LNCAP (cell line): ENCODE measurements around the gene CTAGE9.

Source experiments
- TF ChIP-seq, protein P1 (sequence below): fragments of 450-650 bp; IDR thresholded peaks from 2 replicates; pipeline ENCODE4 v1.5.1; 2017; ENCODE audit warnings: mild to moderate bottlenecking

Gene CTAGE9

DNA sequence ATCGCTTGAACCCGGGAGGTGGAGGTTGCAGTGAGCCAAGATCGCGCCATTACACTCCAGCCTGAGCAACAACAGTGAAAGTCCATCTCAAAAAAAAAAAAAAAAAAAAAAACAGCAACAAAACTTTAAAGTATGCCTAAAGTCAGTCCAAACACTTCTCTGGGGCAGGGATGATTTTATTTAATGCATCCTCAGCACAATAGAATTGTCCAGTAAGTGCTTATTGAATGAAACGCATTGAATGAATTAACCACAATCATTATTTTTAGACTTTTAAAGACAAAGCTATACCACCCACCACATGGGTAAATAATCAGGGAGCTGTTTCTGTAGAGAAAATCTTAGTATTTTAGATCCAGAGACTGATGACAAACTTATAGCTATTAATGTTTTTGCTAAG lies 16.6 kb upstream of the CTAGE9 start:
- TF ChIP-seq, protein P1, sequence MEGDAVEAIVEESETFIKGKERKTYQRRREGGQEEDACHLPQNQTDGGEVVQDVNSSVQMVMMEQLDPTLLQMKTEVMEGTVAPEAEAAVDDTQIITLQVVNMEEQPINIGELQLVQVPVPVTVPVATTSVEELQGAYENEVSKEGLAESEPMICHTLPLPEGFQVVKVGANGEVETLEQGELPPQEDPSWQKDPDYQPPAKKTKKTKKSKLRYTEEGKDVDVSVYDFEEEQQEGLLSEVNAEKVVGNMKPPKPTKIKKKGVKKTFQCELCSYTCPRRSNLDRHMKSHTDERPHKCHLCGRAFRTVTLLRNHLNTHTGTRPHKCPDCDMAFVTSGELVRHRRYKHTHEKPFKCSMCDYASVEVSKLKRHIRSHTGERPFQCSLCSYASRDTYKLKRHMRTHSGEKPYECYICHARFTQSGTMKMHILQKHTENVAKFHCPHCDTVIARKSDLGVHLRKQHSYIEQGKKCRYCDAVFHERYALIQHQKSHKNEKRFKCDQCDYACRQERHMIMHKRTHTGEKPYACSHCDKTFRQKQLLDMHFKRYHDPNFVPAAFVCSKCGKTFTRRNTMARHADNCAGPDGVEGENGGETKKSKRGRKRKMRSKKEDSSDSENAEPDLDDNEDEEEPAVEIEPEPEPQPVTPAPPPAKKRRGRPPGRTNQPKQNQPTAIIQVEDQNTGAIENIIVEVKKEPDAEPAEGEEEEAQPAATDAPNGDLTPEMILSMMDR: no peak

DNA sequence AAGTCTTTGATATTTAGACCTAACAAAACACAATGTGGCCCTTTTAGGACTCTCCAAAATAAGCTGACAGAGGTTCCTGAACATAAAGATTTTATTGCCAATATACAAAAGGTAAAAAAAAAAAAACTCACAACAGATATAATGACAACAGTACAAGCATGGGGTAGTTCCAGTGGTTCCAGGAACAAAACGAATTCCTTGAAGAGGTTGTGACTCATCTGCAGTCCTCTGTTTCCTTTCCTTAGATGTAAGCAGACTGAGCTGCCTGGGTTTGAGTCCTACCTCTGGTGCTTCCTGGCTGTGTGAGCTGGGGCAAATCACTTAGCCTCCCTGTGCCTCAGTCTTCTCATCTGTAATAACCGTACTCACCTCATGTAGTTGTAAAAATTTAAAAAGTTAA lies 13.3 kb upstream of the CTAGE9 start:
- TF ChIP-seq, protein P1: no peak

DNA sequence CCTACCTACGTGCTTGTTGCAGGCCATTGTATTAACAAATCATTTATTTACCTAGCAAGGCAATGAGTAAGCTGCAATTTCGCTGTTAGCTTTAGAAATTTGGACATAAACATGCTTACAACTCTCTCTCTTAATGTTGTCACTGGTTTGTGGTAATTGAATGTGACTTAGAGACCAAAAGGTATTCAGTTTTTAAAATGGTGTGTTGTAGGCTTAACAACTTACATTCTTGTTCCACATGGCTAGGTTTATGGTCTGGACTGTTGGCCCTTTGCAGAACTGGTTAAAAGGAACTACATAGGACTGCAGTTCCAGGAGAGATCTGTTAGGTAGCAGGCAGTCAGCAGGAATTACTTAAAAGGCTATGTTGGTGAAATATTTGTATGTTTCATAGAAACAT lies 10.3 kb upstream of the CTAGE9 start:
- TF ChIP-seq, protein P1: no peak

DNA sequence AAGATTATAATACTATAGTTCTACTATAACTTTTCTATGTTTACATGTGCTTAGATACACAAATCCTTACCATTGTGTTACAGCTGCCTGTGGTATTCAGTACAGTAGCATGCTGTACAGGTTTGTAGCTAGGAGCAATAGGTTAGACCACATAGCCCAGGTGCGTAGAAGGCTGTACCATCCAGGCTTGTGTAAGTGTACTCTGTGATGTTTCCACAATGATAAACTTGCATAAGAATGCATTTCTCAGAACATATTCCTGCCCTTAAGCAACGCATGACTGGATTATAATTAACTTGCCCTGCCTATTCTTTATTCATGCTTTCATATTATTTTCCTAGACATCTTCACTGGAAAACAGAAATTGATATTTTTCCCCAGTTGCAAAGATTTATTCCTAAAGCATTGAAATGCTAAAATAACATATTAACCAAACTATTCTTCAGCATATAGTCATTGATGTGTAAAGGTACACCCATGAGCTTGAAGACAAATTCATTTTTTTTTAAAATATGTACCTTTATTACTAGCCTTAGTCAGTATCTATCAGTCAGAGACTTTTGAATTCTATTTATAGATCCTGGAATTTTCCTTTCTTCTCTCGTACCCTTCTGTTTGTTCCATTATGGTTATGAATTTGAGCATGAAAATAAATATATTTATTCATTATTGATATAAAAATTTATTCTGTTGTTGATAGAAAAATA lies 7.2 kb upstream of the CTAGE9 start:
- TF ChIP-seq, protein P1: no peak

DNA sequence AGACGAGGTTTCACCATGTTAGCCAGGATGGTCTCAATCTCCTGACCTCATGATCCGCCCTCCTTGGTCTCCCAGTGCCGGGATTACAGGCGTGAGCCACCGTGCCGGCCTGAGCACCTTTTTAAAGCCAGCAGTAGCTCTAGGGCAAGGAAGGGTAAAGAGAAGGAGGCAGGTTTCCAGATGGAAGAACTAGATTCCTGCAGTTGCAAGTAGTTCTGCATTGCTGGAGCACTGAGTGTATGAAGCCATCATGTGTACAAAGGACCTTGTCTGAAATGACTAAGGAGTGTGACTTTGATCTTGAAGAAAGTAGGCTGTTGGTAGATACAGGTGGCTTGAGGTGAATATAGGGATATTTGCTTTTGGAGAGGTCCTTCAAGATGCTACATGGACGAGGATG lies 13.9 kb downstream of the CTAGE9 start:
- TF ChIP-seq, protein P1: no peak

DNA sequence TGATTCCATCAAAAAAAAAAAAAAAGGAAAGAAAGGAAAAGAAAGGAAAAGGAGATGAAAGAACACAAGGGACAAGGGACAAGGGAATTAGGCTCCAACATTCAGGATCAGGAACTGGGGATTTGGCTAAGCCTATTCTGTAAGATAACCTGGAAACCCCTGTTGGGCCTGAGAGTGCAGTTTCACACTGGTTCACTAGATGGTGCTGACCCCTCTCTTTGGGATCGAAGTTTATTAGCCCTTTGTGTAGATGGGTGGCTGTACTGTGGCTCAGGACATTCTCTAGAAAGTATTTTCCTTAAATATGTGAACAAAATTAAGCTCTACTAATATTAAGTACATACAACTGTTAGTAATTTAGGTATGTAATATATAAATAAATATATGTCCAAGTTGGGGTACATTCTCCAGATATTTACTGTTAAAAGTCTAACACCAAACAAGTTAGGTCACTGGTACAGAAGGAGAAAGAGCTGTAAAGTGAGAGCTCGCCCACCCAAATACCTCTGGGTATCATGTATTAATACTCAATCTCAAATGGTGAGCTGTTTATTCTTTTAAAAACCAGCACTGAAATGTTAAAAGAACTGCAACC lies 15.9 kb downstream of the CTAGE9 start:
- TF ChIP-seq, protein P1: peak; percentile 88

DNA sequence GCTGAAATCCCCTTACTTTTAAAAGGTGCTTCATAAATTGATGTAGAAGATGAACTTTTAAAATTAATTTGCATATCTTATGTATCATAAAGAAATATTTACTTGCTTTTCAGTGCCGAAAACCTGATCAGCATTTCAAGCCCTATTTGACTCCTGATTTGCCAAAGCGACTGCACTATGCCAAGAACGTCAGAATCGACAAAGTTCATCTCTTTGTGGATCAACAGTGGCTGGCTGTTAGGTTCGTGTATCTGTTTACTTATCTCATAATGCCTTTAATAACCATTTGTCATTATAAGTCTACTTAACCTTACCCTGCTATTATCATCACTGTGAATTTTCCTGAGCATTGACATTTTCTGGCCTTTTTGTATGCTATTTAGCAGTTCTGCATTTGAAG lies 17.4 kb downstream of the CTAGE9 start:
- TF ChIP-seq, protein P1: no peak
